Urinary bladder (tissue), 4 donors: ENCODE results near the gene PAM. TPM values are rescaled to one million over a fixed set of nuclear protein-coding genes. Genes with fewer than 3 reads are reported as not detected.

Experiments
- DNase-seq: peaks from one replicate; pipeline ENCODE4 v3.0.0-alpha.2; 2015; ENCODE audit errors: extremely low spot score
- H3K27ac ChIP-seq: one replicate; pipeline ENCODE4 v1.5.1; 2013; ENCODE audit warnings: low read depth, mild to moderate bottlenecking, moderate library complexity
- H3K36me3 ChIP-seq: one replicate; pipeline ENCODE4 v1.6.1; 2013; ENCODE audit warnings: mild to moderate bottlenecking, moderate library complexity; ENCODE audit not compliant: insufficient read depth
- H3K4me1 ChIP-seq: one replicate; pipeline ENCODE4 v1.6.1; 2013; ENCODE audit warnings: mild to moderate bottlenecking, moderate library complexity; ENCODE audit not compliant: insufficient read depth
- H3K4me3 ChIP-seq: one replicate; pipeline ENCODE4 v1.5.1; 2013; ENCODE audit warnings: low read depth, low read length
- WGBS: extraction: QIAGEN DNeasy Blood & Tissue Kit; methylation state at CpG from one replicate; pipeline ENCODE4 v1.1.7; 2013; 5-methylcytosine and 5-hydroxymethylcytosine counted together
- polyA plus RNA-seq: library from polyadenylated mRNA; stranded (reverse); fragments of 200-250 nt; gene quantifications from one replicate; pipeline ENCODE4 v1.2.3, GENCODE V29; 2013
- total RNA-seq: library from RNA; depleted of rRNA; stranded (reverse); fragments of >200 nt; gene quantifications from one replicate; pipeline ENCODE4 v1.2.3, GENCODE V29; 2014
- donor health status: healthy with polysubstance abuse.
- donor health status: healthy.

PAM gene
- total and polyA plus RNA-seq, 2 donors, result 144 to 185 TPM

DNA sequence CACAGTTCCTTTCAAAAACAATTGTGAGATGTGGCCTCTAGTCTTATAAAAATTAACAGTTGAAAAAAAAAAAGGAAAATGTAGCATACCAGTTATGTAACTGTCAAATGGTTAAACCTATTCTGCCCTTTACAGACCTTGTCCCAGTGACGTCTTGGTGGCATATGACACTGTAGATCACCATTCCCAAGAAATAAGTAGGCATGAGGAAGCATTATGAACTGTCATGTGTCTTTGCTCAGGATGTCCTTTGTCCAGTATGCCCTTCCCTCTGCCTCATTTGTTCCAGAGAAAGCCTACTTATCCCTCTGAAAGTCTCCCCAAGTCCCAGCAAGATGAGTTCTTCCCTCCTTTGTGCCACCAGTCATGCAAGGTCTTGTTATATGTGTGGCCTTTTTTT, 63.2 kb downstream of the PAM start:
- DNase-seq, result no peak
- H3K27ac ChIP-seq, result no peak overlapping the region
- no peak overlapping the region for H3K4me3 ChIP-seq
- WGBS, result 94% methylated on average over 1 of the region's 1 CpG
- no peaks in the 10 kb centered on the region for H3K4me1 ChIP-seq
- H3K36me3 ChIP-seq, result no peaks in the 10 kb centered on the region

DNA sequence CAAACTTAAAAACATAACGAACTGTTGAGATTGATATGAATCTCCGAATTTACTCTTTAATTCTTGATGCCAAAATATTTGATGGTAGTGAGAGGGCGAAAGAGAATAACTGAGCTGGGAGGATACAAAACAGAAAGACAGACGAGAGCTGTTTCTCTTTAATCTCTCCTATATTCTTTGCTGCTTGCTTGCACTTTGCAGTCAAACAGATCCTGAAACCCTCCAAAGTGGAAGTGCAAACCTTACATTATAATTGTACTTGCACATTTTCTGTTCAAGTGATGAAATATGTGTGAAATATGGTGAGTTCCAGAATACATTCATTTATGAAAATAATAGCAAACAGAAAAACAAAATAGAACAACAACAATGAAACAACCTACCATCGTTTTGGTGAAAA, 63.8 kb downstream of the PAM start:
- no peak for DNase-seq
- Histone ChIP-seq H3K27ac (no peak overlapping the region), H3K4me1 (no peaks in the 10 kb centered on the region), H3K36me3 (no peaks in the 10 kb centered on the region), H3K4me3 (no peak overlapping the region)
- WGBS, result 93% methylated on average over 5 of the region's 5 CpGs

DNA sequence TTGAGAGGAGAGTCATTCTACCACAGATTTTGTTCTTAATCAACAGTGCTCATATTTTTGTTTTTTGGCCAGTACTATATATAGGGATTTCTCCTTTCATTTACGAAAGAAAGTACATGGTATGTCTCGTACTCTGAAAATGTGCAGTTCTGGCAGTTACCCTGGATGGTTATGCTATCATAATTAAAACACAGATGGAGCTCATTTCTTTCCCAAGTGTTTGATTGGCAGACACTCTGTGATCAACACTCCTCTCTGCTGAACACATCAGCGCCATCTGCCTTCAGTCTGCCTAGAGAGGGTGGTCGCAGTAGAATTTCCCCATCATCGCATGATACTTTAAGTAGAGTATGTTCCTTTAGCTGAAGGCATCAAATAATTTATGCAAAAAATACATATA, 64.5 kb downstream of the PAM start:
- Histone ChIP-seq H3K4me1 (no peaks in the 10 kb centered on the region), H3K4me3 (no peak overlapping the region), H3K36me3 (no peaks in the 10 kb centered on the region), H3K27ac (no peak overlapping the region)
- no peak for DNase-seq
- 89% methylated on average over 5 of the region's 5 CpGs for WGBS

DNA sequence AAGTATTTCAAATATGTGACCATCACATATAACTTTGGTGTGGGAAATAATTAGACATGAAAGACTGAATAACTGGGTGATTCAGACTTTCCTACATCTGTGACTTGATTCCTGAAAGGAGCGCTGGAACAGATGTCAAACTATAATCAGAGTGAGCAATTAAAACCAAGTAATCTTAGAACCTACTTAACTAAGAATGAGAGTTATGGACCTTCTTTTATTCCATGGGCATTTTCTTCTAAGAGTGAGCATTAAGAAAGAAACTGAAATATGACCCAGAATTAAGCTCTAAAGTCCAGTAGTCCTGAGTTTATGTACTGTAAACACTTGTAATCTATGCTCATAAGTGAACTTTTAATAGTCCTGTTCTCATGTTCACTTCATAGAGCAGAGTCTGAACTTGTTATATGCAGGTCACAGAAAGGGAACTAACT, 68.4 kb downstream of the PAM start:
- H3K36me3 ChIP-seq, result no peaks in the 10 kb centered on the region
- no peaks in the 10 kb centered on the region for H3K4me1 ChIP-seq
- no peak overlapping the region for H3K4me3 ChIP-seq
- 68% methylated on average over 1 of the region's 1 CpG for WGBS
- no peak overlapping the region for H3K27ac ChIP-seq
- DNase-seq, result no peak

DNA sequence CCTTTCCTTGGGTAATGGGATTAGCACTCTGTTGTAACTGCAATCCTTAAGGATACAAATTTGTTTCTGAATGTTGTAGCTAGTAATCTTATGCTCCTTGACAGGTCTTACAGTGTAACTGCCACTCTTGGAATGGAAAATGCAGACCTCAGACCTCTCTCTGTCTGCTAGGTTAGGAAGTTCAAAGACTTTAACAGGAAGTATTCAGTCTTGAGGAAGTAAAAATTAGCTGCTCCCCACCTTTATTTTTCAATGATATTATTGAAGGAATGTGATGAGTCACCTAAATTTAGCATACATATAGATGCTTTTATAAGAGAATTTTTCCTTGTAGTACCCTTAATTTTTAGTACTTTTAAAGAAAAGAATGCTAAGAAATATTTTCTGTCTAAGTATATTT, 71.5 kb downstream of the PAM start:
- H3K36me3 ChIP-seq, result no peaks in the 10 kb centered on the region
- H3K4me3 ChIP-seq, result no peak overlapping the region
- DNase-seq, result no peak
- no peak overlapping the region for H3K27ac ChIP-seq
- no peaks in the 10 kb centered on the region for H3K4me1 ChIP-seq

DNA sequence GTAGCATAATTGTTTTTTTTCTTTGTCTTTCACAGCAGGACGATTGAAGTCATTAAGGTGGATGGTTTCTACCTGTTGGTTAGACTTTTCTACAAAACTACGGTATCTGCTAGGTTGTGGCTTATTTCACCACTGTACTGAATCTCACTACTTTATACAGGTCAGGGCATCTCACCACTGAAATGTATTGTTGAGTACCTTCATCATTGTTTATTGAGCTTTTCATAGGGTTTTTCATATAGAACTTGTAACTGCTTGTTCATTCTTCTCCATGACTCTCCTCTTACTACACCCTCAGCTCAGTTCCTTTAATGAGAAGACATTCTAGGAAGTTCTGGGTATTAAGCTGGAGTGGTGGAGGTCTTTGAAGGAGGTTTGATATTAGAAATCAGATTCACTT, 75.1 kb downstream of the PAM start:
- no peaks in the 10 kb centered on the region for H3K36me3 ChIP-seq
- no peak for DNase-seq
- no peak overlapping the region for H3K27ac ChIP-seq
- H3K4me3 ChIP-seq, result no peak overlapping the region
- WGBS, result 92% methylated on average over 2 of the region's 2 CpGs
- H3K4me1 ChIP-seq, result no peaks in the 10 kb centered on the region

DNA sequence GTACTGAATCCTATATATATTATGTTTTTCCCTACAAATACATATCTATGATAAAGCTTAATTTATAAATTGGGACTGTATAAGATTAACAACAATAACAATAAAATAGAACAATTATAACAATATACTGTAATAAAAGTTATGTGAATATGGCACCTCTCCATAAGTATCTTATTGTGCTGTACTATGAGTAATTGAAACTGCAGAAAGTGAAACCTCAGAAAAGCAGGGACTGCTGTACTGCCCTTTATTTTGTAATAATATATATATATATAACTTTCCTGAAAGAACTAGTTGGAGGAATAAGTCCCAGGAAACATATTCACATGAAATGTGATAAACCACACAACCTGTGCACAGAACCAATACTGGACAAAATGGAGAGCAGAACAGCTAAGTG, 77.3 kb downstream of the PAM start:
- Histone ChIP-seq H3K27ac (no peak overlapping the region), H3K4me3 (no peak overlapping the region), H3K36me3 (no peaks in the 10 kb centered on the region), H3K4me1 (no peaks in the 10 kb centered on the region)
- DNase-seq, result no peak

DNA sequence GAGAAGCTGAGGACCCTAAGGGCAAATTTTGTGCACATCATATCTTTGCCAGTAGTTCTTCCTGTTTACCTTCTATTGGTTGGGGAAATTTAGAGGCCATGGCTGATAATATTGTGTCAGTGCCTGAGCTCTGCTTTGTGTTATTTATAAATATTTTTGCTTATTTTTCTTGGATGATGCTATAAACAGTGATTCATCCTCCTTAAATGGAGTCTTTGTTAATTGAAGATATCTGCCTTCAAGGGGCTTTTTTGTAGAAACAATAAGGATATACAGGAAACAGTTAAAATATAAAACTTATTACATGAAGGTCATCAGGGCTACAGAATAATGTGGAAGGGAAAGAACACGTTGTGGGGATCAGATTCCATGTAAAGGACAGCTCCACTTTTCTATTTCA, 78.0 kb downstream of the PAM start:
- WGBS, result 49% methylated on average over 1 of the region's 1 CpG
- H3K4me3 ChIP-seq, result no peak overlapping the region
- no peaks in the 10 kb centered on the region for H3K36me3 ChIP-seq
- DNase-seq, result no peak
- no peak overlapping the region for H3K27ac ChIP-seq
- no peaks in the 10 kb centered on the region for H3K4me1 ChIP-seq

DNA sequence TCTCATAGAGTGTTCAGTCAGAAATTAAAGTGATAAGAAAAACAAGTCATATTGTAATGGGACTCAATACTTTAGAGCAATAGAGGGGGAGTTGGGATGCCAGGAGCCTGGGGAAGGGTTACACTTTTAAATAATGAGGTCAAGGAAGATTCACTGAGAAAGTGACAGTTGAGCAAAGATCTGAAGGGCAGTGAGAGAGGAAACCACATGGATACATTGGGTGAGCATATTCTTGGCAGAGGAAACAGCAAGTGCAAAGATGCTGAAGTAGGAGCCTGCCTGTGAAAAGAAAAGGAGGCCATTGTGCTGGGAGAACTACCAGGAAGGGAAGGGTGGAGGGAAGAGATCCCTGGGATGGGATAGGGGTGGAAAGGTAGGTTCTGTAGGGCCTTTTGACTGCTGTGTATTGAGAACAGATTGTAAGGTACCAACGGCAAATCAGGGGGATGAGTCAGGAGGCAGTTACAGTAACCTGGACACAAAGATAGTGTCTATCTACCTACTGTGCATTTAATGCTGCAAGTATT, 79.4 kb downstream of the PAM start:
- Histone ChIP-seq H3K4me1 (no peaks in the 10 kb centered on the region), H3K36me3 (no peaks in the 10 kb centered on the region), H3K27ac (no peak overlapping the region), H3K4me3 (no peak overlapping the region)
- no peak for DNase-seq
- WGBS, result 98% methylated on average over 1 of the region's 1 CpG

DNA sequence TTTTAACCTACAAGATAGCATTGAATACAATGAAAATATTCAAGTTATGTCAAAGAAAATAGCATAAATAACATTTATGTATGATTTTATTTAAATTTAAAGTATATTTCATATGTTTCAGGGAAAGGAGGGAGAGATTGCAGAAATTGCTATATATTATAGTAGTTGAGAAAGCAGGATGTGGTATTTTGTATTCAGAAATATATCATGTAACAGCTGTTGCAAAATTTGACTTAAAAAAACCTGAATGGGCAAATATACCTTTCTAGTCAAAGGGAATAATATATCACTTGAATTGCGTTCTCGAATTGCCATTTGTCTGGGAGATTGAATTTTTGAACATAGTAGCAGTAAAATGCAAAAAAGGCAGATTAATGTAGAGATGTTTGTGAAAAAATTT, 80.6 kb downstream of the PAM start:
- H3K4me3 ChIP-seq, result no peak overlapping the region
- H3K27ac ChIP-seq, result no peak overlapping the region
- no peaks in the 10 kb centered on the region for H3K36me3 ChIP-seq
- 90% methylated on average over 2 of the region's 2 CpGs for WGBS
- H3K4me1 ChIP-seq, result no peaks in the 10 kb centered on the region
- no peak for DNase-seq

DNA sequence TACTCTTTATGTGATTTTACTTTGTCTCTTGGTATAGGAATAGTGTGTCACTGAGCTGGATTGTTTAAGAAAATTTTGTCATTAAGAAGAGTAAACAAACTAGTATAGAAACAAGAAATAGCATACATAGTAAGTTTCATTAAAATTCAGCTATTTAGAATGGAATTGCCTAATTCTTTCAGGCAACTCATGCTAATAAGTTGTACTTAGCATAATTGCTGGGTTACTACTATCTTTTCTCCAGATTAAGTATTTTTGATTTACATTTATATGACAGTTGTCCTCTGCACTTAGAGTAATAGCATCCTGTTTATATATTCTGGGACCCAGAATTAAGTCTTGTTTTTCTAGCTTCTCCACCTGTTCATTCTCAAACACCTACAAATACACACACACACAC, 85.9 kb downstream of the PAM start:
- H3K4me3 ChIP-seq, result no peak overlapping the region

DNA sequence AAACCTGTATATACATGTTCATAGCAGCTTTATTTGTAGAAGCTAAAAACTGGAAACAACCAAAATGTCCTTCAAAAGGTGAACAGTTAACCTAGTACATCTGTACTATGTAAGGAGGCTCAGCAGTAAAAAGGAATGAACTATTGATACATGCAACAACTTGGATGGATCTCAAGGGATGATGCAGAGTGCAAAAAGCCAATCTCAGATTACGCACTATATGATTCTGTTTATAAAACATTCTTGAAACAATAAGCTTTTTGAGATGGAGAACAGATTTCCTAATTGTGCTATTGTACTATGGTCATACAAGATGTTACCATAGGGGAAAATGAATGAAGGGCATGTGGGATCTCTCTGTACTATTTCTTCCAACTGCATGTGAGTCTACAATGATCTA, 88.9 kb downstream of the PAM start:
- Histone ChIP-seq H3K36me3 (no peaks in the 10 kb centered on the region), H3K4me1 (no peaks in the 10 kb centered on the region), H3K4me3 (no peak overlapping the region), H3K27ac (peak overlapping the region; percentile 2)
- no peak for DNase-seq
- WGBS, result 98% methylated on average over 1 of the region's 1 CpG

More for the DNA sequence above, 85.9 kb downstream of the PAM start:
- DNase-seq, result no peak
- no peaks in the 10 kb centered on the region for H3K4me1 ChIP-seq
- no peak overlapping the region for H3K27ac ChIP-seq
- no peaks in the 10 kb centered on the region for H3K36me3 ChIP-seq

DNA sequence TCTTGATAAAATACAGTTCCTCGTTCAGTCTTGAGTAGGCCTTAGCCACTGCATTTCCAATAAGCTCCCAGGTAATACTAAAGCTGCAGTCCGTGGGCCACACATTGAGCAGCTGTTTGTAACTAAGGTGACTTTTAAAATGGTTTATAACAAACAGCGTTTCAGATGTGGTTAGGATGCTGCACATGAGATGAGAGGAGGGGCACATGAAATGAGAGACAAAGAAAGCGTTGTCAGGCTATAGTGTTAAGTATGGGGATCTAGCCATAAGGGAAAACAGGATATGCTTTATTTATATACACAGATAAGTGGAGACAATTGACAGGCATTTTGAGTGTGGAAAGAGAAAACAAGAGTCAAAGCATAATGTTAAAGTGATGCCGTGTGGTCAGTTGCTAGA, 89.9 kb downstream of the PAM start:
- 53% methylated on average over 5 of the region's 5 CpGs for WGBS
- Histone ChIP-seq H3K36me3 (no peaks in the 10 kb centered on the region), H3K4me3 (no peak overlapping the region), H3K27ac (no peak overlapping the region), H3K4me1 (no peaks in the 10 kb centered on the region)
- no peak for DNase-seq

DNA sequence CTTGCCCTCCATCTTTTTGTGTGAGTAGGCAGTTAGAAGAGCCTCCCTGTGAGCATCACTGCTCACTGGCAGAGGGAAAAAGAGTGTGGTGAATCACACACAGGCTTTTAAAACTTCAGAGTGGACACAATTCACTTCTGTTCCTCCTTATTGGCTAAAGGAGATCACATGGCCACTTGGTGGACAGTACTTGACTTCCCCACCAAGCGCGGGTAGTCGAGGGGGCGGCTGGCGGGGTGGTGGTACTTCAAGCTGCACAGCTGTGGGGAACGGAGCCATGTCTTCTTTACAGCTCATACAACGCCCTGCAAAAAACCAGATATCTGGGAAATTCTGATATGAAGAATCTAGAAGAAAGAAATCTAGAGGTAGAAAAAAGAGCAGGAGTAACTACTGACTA, 95.4 kb downstream of the PAM start:
- WGBS, result 92% methylated on average over 7 of the region's 7 CpGs
- DNase-seq, result no peak
- H3K36me3 ChIP-seq, result no peaks in the 10 kb centered on the region
- no peak overlapping the region for H3K27ac ChIP-seq
- no peaks in the 10 kb centered on the region for H3K4me1 ChIP-seq
- H3K4me3 ChIP-seq, result no peak overlapping the region

DNA sequence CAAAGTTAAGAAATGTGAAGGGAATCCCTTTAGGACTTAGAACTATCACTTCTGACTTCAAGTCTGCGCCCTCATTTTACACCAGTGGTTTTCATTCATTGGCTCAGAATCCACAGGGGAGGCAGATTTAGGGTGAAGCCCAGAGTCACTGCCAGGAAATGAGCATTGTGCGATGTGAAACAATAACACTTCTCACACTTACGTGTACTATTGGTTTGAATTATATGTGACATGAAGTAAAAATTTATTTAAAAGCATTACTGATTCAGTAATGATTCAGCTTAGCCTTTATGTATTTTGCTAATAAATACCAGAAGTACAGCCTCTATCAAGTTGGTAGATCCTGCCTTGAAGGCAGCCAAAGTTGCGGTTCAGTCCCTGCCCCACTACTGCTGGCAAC, 98.6 kb downstream of the PAM start:
- 94% methylated on average over 4 of the region's 4 CpGs for WGBS
- H3K27ac ChIP-seq, result no peak overlapping the region

More for the DNA sequence above, 98.6 kb downstream of the PAM start:
- Histone ChIP-seq H3K36me3 (no peaks in the 10 kb centered on the region), H3K4me3 (no peak overlapping the region), H3K4me1 (no peaks in the 10 kb centered on the region)
- DNase-seq, result no peak
